Kidney epithelial cell (primary cell): ENCODE data around the gene TRIM65. TPM values are rescaled to one million over a fixed set of nuclear protein-coding genes. Genes with fewer than 3 reads are reported as not detected.
A peak's percentile ranks its signal among the peaks of the same experiment; 100 is the strongest.

Experiments used
- DNase-seq: peaks from one replicate; pipeline ENCODE4 v3.0.0-alpha.2; 2010; ENCODE audit warnings: low read depth
- H3K27me3 ChIP-seq: 2 replicates; pipeline ENCODE4 v1.6.0; 2011; ENCODE audit warnings: low read length; ENCODE audit not compliant: control insufficient read depth, insufficient read depth
- H3K36me3 ChIP-seq: 2 replicates; pipeline ENCODE4 v1.5.1; 2011; ENCODE audit warnings: low read length; ENCODE audit not compliant: control insufficient read depth, insufficient read depth
- H3K4me3 ChIP-seq: 2 replicates; pipeline ENCODE4 v1.5.1; 2011; ENCODE audit warnings: low read depth, mild to moderate bottlenecking, control low read depth, low read length
- CTCF ChIP-seq: IDR thresholded peaks from 2 replicates; pipeline ENCODE4 v1.5.1; 2011; ENCODE audit warnings: mild to moderate bottlenecking, moderate library complexity, low read length, control low read depth, inconsistent platforms; ENCODE audit not compliant: insufficient read depth, poor library complexity, severe bottlenecking
- total RNA-seq: library from RNA; depleted of rRNA; stranded (reverse); fragments of >200 nt; gene quantifications from 2 replicates; pipeline ENCODE4 v1.2.3, GENCODE V29; 2015

TRIM65 gene
- total RNA-seq, 1 donor from 2014 or later, result 31.8 TPM

GRCh38 chr17:75876938-75877751 lies 19.6 kb downstream of the TRIM65 start:
- Histone ChIP-seq H3K4me3 (peak overlapping the region; percentile 51), H3K36me3 (no peaks in the 10 kb centered on the region), H3K27me3 (no peaks in the 10 kb centered on the region)
- DNase-seq, result peak; percentile 74
- TF ChIP-seq CTCF, result peak; percentile 10

GRCh38 chr17:75876190-75876937 lies 20.4 kb downstream of the TRIM65 start:
- H3K36me3 ChIP-seq, result no peaks in the 10 kb centered on the region
- H3K4me3 ChIP-seq, result no peak overlapping the region
- H3K27me3 ChIP-seq, result no peaks in the 10 kb centered on the region
- TF ChIP-seq CTCF, result peak; percentile 34
- DNase-seq, result no peak

- DNase-seq, result no peak
- TF ChIP-seq CTCF, result no peak
- H3K27me3 ChIP-seq, result no peaks in the 10 kb centered on the region
- no peak overlapping the region for H3K4me3 ChIP-seq
- no peaks in the 10 kb centered on the region for H3K36me3 ChIP-seq
Observed at GRCh38 chr17:75875940-75876189, 20.9 kb downstream of the TRIM65 start.

GRCh38 chr17:75875182-75875939 lies 21.4 kb downstream of the TRIM65 start:
- DNase-seq, result no peak
- no peak for TF ChIP-seq CTCF
- H3K27me3 ChIP-seq, result no peaks in the 10 kb centered on the region
- no peak overlapping the region for H3K4me3 ChIP-seq
- no peaks in the 10 kb centered on the region for H3K36me3 ChIP-seq

- no peaks in the 10 kb centered on the region for H3K36me3 ChIP-seq
- no peak overlapping the region for H3K4me3 ChIP-seq
- TF ChIP-seq CTCF, result no peak
- no peaks in the 10 kb centered on the region for H3K27me3 ChIP-seq
- no peak for DNase-seq
Observed at GRCh38 chr17:75874323-75875181, 22.2 kb downstream of the TRIM65 start.
